ENCODE results near the gene NAA80.
"Not testable (repeated sequence)": the region's sequence is repeated elsewhere in the genome, so short reads cannot be mapped to it uniquely, and the experiment has no call there.

NAA80 gene

GRCh38 chr3:50288387-50289007 lies 10.7 kb downstream of the NAA80 start:
- TF ChIP-seq CTCF (IDR thresholded peaks at IDR 0.05; ENCODE audit: low read depth, low read length) (no peak), EZH2phosphoT487 (IDR thresholded peaks at IDR 0.05; ENCODE audit: low read depth) (no peak)
- no peak overlapping the region for H3K27ac ChIP-seq (ENCODE audit: low read length)
- no peak overlapping the region for H3K4me3 ChIP-seq (ENCODE audit: low read length)
- H2AFZ ChIP-seq (ENCODE audit: low read depth, low read length), result no peak overlapping the region
- peaks cover 37% of the 10 kb centered on the region for H3K79me2 ChIP-seq (ENCODE audit: low read length)
- H3K9me3 ChIP-seq (ENCODE audit: insufficient read depth, low read length), result no peaks in the 10 kb centered on the region
- no peak overlapping the region for H3K9ac ChIP-seq (ENCODE audit: low read length)
- no peaks in the 10 kb centered on the region for H3K27me3 ChIP-seq (ENCODE audit: low read depth, low read length)
- H3K36me3 ChIP-seq (replicated peaks; ENCODE audit: low read depth, low read length), result peaks cover 48% of the 10 kb centered on the region
- no peak overlapping the region for H3K4me2 ChIP-seq (ENCODE audit: low read length)
- no peaks in the 10 kb centered on the region for H4K20me1 ChIP-seq (ENCODE audit: insufficient read depth, low read length)
- H3K4me1 ChIP-seq (ENCODE audit: low read length), result peaks cover 11% of the 10 kb centered on the region

- TF ChIP-seq EZH2phosphoT487 (IDR thresholded peaks at IDR 0.05; ENCODE audit: low read depth), result no peak
- Histone ChIP-seq H2AFZ (ENCODE audit: low read depth, low read length) (no peak overlapping the region), H3K27me3 (ENCODE audit: low read depth, low read length) (no peaks in the 10 kb centered on the region), H3K4me1 (ENCODE audit: low read length) (peaks cover 5% of the 10 kb centered on the region; the same call in 1 of the 2 replicates), H4K20me1 (ENCODE audit: insufficient read depth, low read length) (no peaks in the 10 kb centered on the region), H3K4me2 (ENCODE audit: low read length) (no peak overlapping the region), H3K9ac (ENCODE audit: low read length) (no peak overlapping the region), H3K79me2 (ENCODE audit: low read length) (peaks cover 37% of the 10 kb centered on the region), H3K4me3 (ENCODE audit: low read length) (no peak overlapping the region), H3K9me3 (ENCODE audit: insufficient read depth, low read length) (no peaks in the 10 kb centered on the region), H3K27ac (ENCODE audit: low read length) (no peak overlapping the region), H3K36me3 (replicated peaks; ENCODE audit: low read depth, low read length) (peaks cover 48% of the 10 kb centered on the region)
These were observed 11.9 kb downstream of the NAA80 start for GRCh38 chr3:50287262-50287661.

- Histone ChIP-seq H3K36me3 (replicated peaks; ENCODE audit: low read depth, low read length) (peaks cover 48% of the 10 kb centered on the region), H3K27me3 (ENCODE audit: low read depth, low read length) (no peaks in the 10 kb centered on the region), H2AFZ (ENCODE audit: low read depth, low read length) (no peak overlapping the region)
These were observed 12.6 kb downstream of the NAA80 start for GRCh38 chr3:50286322-50287227.

GRCh38 chr3:50284121-50284520 lies 15.1 kb downstream of the NAA80 start:
- H2AFZ ChIP-seq (ENCODE audit: low read depth, low read length); H3K4me3 ChIP-seq (ENCODE audit: low read length); H3K9ac ChIP-seq (ENCODE audit: low read length); H3K9me3 ChIP-seq (ENCODE audit: insufficient read depth, low read length); H3K79me2 ChIP-seq (ENCODE audit: low read length); H3K27ac ChIP-seq (ENCODE audit: low read length); H3K27me3 ChIP-seq (ENCODE audit: low read depth, low read length); H3K4me1 ChIP-seq (ENCODE audit: low read length); H4K20me1 ChIP-seq (ENCODE audit: insufficient read depth, low read length); H3K4me2 ChIP-seq (ENCODE audit: low read length): not testable (repeated sequence)
- H3K36me3 ChIP-seq (replicated peaks; ENCODE audit: low read depth, low read length), result peaks cover 31% of the 10 kb centered on the region

More at GRCh38 chr3:50286322-50287227, 12.6 kb downstream of the NAA80 start:
- no peak overlapping the region for H3K9ac ChIP-seq (ENCODE audit: low read length)
- TF ChIP-seq EZH2phosphoT487 (IDR thresholded peaks at IDR 0.05; ENCODE audit: low read depth), result no peak
- H3K27ac ChIP-seq (ENCODE audit: low read length), result no peak overlapping the region
- no peaks in the 10 kb centered on the region for H4K20me1 ChIP-seq (ENCODE audit: insufficient read depth, low read length)
- peaks cover 31% of the 10 kb centered on the region for H3K79me2 ChIP-seq (ENCODE audit: low read length)
- H3K4me1 ChIP-seq (ENCODE audit: low read length), result peaks cover 5% of the 10 kb centered on the region; the same call in 1 of the 2 replicates
- H3K4me2 ChIP-seq (ENCODE audit: low read length), result no peak overlapping the region
- no peaks in the 10 kb centered on the region for H3K9me3 ChIP-seq (ENCODE audit: insufficient read depth, low read length)
- no peak overlapping the region for H3K4me3 ChIP-seq (ENCODE audit: low read length)

GRCh38 chr3:50279255-50280016 lies 19.8 kb downstream of the NAA80 start:
- Histone ChIP-seq H3K4me1 (ENCODE audit: low read length) (no peaks in the 10 kb centered on the region), H4K20me1 (ENCODE audit: insufficient read depth, low read length) (no peaks in the 10 kb centered on the region), H3K9me3 (ENCODE audit: insufficient read depth, low read length) (no peaks in the 10 kb centered on the region), H2AFZ (ENCODE audit: low read depth, low read length) (no peak overlapping the region), H3K27ac (ENCODE audit: low read length) (no peak overlapping the region), H3K36me3 (replicated peaks; ENCODE audit: low read depth, low read length) (no peaks in the 10 kb centered on the region), H3K79me2 (ENCODE audit: low read length) (no peaks in the 10 kb centered on the region), H3K4me2 (ENCODE audit: low read length) (no peak overlapping the region), H3K27me3 (ENCODE audit: low read depth, low read length) (no peaks in the 10 kb centered on the region), H3K9ac (ENCODE audit: low read length) (no peak overlapping the region), H3K4me3 (ENCODE audit: low read length) (no peak overlapping the region)
- TF ChIP-seq EZH2phosphoT487 (IDR thresholded peaks at IDR 0.05; ENCODE audit: low read depth) (no peak), CTCF (IDR thresholded peaks at IDR 0.05; ENCODE audit: low read depth, low read length) (no peak)

Measured in OCI-LY3 (cell line).